WTC11 (cell line): ENCODE data around the gene ACVR1. TPM values are rescaled to one million over a fixed set of nuclear protein-coding genes. Genes with fewer than 3 reads are reported as not detected.

Experiments
- ATAC-seq: fragments of 200-7000 bp; cut with Tn5 transposase; 2 replicates; pipeline ENCODE4 v1.10.0; 2021; ENCODE audit warnings: mild to moderate bottlenecking, moderate library complexity
- CTCF ChIA-PET: fragments of 300-600 bp; sonication (Branson Sonifier 250); formaldehyde crosslinking; loops from one replicate; lab custom pipeline; 2021; ENCODE audit warnings: antibody characterized with exemption; lab: Charles Lee
- POLR2A ChIA-PET: fragments of 350-600 bp; sonication (Branson Sonifier 250); formaldehyde crosslinking; loops from one replicate; lab custom pipeline; 2021; ENCODE audit warnings: antibody characterized with exemption; lab: Charles Lee
- DNase-seq: peaks from one replicate; pipeline ENCODE4 v3.0.0; 2021; ENCODE audit warnings: low spot score
- H3K27ac Mint-ChIP-seq: 2 replicates; pipeline ENCODE4 v1.8.0; 2021; ENCODE audit warnings: mixed read lengths
- H3K27me3 Mint-ChIP-seq: 2 replicates; pipeline ENCODE4 v1.8.0; 2021; ENCODE audit warnings: low read depth, mild to moderate bottlenecking, moderate library complexity, mixed read lengths
- H3K36me3 Mint-ChIP-seq: 2 replicates; pipeline ENCODE4 v1.8.0; 2021; ENCODE audit warnings: mixed read lengths
- H3K4me1 Mint-ChIP-seq: 2 replicates; pipeline ENCODE4 v1.8.0; 2022; ENCODE audit warnings: mixed read lengths
- H3K4me3 Mint-ChIP-seq: 2 replicates; pipeline ENCODE4 v1.8.0; 2021; ENCODE audit warnings: mild to moderate bottlenecking, moderate library complexity, mixed read lengths
- H3K9me3 Mint-ChIP-seq: 2 replicates; pipeline ENCODE4 v1.8.0; 2021; ENCODE audit warnings: mixed read lengths
- AFF4 ChIP-seq: sonication (generic); formaldehyde crosslinking; IDR thresholded peaks from 2 replicates; pipeline ENCODE4 v1.8.1; 2023; ENCODE audit warnings: mild to moderate bottlenecking, missing genetic modification reagents, borderline replicate concordance
- ATF3 ChIP-seq: sonication (generic); formaldehyde crosslinking; conservative IDR thresholded peaks from 2 replicates; pipeline ENCODE4 v1.8.1; 2022; ENCODE audit warnings: mild to moderate bottlenecking, missing genetic modification reagents
- CREM ChIP-seq: sonication (generic); formaldehyde crosslinking; IDR thresholded peaks from 2 replicates; pipeline ENCODE4 v1.8.1; 2022; ENCODE audit warnings: mild to moderate bottlenecking, missing genetic modification reagents, moderate library complexity
- ELF4 ChIP-seq: sonication (generic); formaldehyde crosslinking; IDR thresholded peaks from 2 replicates; pipeline ENCODE4 v1.8.1; 2022; ENCODE audit warnings: low read depth, mild to moderate bottlenecking, moderate library complexity, missing genetic modification reagents
- ERG ChIP-seq: fragments of 250-450 bp; sonication (Bioruptor Pico); IDR thresholded peaks from 2 replicates; pipeline ENCODE4 v1.8.0; 2021; ENCODE audit warnings: mild to moderate bottlenecking
- JAZF1 ChIP-seq: fragments of 250-450 bp; sonication (Bioruptor Pico); IDR thresholded peaks from 2 replicates; pipeline ENCODE4 v1.9.0; 2021; ENCODE audit warnings: moderate library complexity, mild to moderate bottlenecking, inconsistent platforms
- KAT7 ChIP-seq: sonication (generic); formaldehyde crosslinking; IDR thresholded peaks from 2 replicates; pipeline ENCODE4 v1.8.1; 2023; ENCODE audit warnings: missing genetic modification reagents, mild to moderate bottlenecking, borderline replicate concordance
- MXD4 ChIP-seq: fragments of 250-450 bp; sonication (Bioruptor Pico); IDR thresholded peaks from 2 replicates; pipeline ENCODE4 v1.8.0; 2021; ENCODE audit warnings: mild to moderate bottlenecking, moderate library complexity, borderline replicate concordance
- NR3C1 ChIP-seq: sonication (generic); formaldehyde crosslinking; conservative IDR thresholded peaks from 2 replicates; pipeline ENCODE4 v1.8.1; 2023; ENCODE audit warnings: low read depth, mild to moderate bottlenecking, missing genetic modification reagents
- PREB ChIP-seq: sonication (generic); formaldehyde crosslinking; IDR thresholded peaks from 2 replicates; pipeline ENCODE4 v1.8.1; 2022; ENCODE audit warnings: mild to moderate bottlenecking, missing genetic modification reagents, moderate library complexity, borderline replicate concordance
- RORB ChIP-seq: fragments of 250-450 bp; sonication (Bioruptor Pico); IDR thresholded peaks from 2 replicates; pipeline ENCODE4 v1.9.0; 2021; ENCODE audit warnings: mild to moderate bottlenecking
- SMAD4 ChIP-seq: sonication (generic); formaldehyde crosslinking; IDR thresholded peaks from 2 replicates; pipeline ENCODE4 v1.8.0; 2022; ENCODE audit warnings: mild to moderate bottlenecking, missing genetic modification reagents
- TCF7 ChIP-seq: sonication (generic); formaldehyde crosslinking; IDR thresholded peaks from 2 replicates; pipeline ENCODE4 v1.8.0; 2022; ENCODE audit warnings: mild to moderate bottlenecking, low read depth, missing genetic modification reagents, moderate library complexity
- ZNF232 ChIP-seq: sonication (generic); formaldehyde crosslinking; IDR thresholded peaks from 2 replicates; pipeline ENCODE4 v1.8.0; 2022; ENCODE audit warnings: mild to moderate bottlenecking, missing genetic modification reagents
- ZNF396 ChIP-seq: fragments of 250-450 bp; sonication (Bioruptor Pico); IDR thresholded peaks from 2 replicates; pipeline ENCODE4 v1.8.0; 2021; ENCODE audit warnings: mild to moderate bottlenecking, moderate library complexity, borderline replicate concordance
- ZNF425 ChIP-seq: fragments of 250-450 bp; sonication (Bioruptor Pico); conservative IDR thresholded peaks from 2 replicates; pipeline ENCODE4 v1.9.0; 2021; ENCODE audit warnings: mild to moderate bottlenecking
- ZSCAN18 ChIP-seq: fragments of 250-450 bp; sonication (Bioruptor Pico); IDR thresholded peaks from 2 replicates; pipeline ENCODE4 v2.1.2; 2022; ENCODE audit warnings: mild to moderate bottlenecking, moderate library complexity
- total RNA-seq: library from RNA; stranded (reverse); gene quantifications from 3 replicates; pipeline ENCODE4 v1.2.3, GENCODE V29; 2021

Gene ACVR1
- total RNA-seq, 1 experiment from 2014 or later, result 19.2 TPM

GRCh38 chr2:157867703-157868102 lies 8.4 kb downstream of the ACVR1 start:
- POLR2A ChIA-PET, result interaction anchor here (0.7 kb wide), 1 partner anchor 63 kb away, joined by 3 read pairs; no protein-coding TSS in a partner anchor
- ATAC-seq (no peak), DNase-seq (no peak)
- TF ChIP-seq ZNF232, result no peak
- TF ChIP-seq AFF4 (CRISPR knock-in tag), result no peak
- no peak for TF ChIP-seq MXD4 (CRISPR knock-in tag)
- TF ChIP-seq KAT7 (CRISPR knock-in tag), result no peak
- no peak for TF ChIP-seq TCF7
- TF ChIP-seq ZSCAN18 (CRISPR knock-in tag), result no peak
- no peak for TF ChIP-seq ELF4
- TF ChIP-seq CREM (CRISPR knock-in tag), result no peak
- no peak for TF ChIP-seq RORB (CRISPR knock-in tag)
- TF ChIP-seq ERG, result no peak
- no peak for TF ChIP-seq ATF3 (CRISPR knock-in tag)
- no peak for TF ChIP-seq ZNF396 (CRISPR knock-in tag)
- no peak for TF ChIP-seq ZNF425
- no peak for TF ChIP-seq SMAD4 (CRISPR knock-in tag)
- no peak for TF ChIP-seq JAZF1
- TF ChIP-seq NR3C1, result no peak
- no peak for TF ChIP-seq PREB (CRISPR knock-in tag)
- peaks cover 65% of the 10 kb centered on the region for H3K4me1 Mint-ChIP-seq
- H3K27ac Mint-ChIP-seq, result no peak overlapping the region
- no peak overlapping the region for H3K4me3 Mint-ChIP-seq
- no peaks in the 10 kb centered on the region for H3K36me3 Mint-ChIP-seq
- H3K27me3 Mint-ChIP-seq, result no peaks in the 10 kb centered on the region
- H3K9me3 Mint-ChIP-seq, result no peaks in the 10 kb centered on the region
- CTCF ChIA-PET, result interaction anchor here (0.7 kb wide), 1 partner anchor 83 kb away, joined by 3 read pairs; no protein-coding TSS in a partner anchor
